DMS79 (cell line): ENCODE results near the gene ZNF469.

Experiments used
- DNase-seq: peaks from one replicate; lab custom pipeline; 2025; lab: John Stamatoyannopoulos, UW

ZNF469 gene

DNA sequence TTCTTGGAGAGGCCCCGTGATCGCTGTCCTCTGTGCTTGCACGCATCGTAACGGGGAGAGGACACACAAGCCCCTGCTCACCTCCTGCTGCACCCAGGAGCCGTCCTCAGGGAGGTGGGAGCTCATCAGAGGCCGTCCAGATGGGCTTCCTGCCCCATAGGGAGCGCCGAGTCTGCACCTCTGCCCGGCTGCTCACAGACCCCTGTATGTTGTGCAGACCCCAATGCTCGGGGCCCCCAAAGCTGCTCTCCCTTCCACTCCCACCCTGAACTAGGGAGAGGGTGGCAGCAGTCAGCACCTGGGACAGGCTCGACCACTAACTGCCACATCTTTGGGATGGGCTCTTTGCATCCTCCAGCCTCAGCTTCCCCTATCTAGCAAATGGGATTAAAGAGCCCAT is 4.4 kb upstream of the ZNF469 start:
- no peak for DNase-seq

DNA sequence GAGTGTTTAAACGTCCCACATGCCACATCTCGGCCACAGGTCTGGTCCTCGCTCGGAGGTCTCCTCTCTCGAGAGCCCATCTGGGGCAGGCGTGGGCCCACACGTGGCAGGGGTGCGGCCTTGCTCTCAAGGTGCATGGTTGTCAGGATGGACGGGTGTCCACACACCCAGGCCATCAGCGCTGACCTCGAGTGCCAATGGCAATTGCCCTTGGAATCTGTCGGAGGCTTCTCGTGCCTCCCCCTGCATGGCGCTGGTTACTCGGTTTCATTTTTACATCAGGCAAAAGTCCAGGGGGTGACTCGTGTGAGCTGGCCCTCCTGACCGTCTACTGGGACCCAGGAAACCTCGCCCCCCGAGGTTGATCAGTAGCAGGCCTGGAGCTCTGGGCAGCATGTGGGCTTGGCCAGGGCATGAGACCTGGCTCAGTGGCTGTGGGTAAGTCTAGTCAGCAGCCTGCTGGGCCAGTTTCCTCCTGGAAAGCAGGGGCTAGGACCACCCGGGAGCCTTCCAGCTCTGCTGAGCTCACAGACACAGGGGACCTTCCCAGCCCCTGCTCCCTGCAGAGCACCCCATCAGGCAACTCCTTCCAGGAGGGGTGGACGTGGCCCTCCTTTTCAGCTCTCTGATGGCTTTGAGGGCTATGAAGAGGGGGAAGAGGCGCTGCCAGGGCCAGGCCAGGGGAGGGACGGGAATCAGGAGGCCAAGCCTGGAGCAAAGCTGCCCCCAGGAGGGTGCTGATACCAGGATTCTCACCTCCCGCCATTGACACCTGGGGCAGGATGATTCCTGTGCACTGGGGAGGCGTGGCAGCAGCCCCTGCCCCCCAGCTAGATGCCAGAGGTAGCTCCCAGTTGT is 3.7 kb upstream of the ZNF469 start:
- no peak for DNase-seq

- DNase-seq: no peak
Observed at GRCh38 chr16:88379694-88380040, 3.1 kb upstream of the ZNF469 start.

- DNase-seq: no peak
Observed at GRCh38 chr16:88380099-88380498, 2.7 kb upstream of the ZNF469 start.

- DNase-seq: no peak
Observed at GRCh38 chr16:88380619-88381018, 2.1 kb upstream of the ZNF469 start.

DNA sequence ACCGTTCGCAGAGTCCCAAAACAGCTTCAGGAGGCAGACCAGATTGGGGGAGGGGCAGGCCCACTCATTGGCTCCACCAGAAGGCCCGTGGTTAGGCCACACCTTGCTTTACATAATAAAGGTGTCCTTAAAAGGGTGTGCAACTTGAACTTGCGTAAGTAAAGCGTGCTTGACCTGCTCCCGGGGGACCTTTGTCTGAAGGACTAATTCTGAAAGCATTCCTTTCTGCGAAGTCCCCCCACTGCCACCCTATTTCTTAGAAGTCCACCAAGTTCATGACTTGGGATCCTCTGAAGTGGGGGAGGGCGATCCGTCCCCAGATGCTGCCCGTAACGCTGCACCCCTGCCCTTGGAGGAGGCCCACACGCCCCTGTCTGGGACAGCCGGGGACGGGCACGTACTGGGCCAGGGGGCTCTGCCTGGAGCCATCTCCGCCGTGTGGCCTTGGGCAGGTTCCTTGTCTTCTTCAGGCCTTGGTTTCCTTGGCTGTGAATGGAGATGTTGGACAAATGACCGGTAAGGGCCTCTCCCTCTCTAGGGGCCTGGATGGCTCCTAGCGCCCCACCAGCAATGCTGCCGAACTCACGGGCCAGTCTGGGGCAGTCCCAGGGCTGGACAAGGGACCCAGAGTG is 823 bp upstream of the ZNF469 start:
- DNase-seq: no peak

DNA sequence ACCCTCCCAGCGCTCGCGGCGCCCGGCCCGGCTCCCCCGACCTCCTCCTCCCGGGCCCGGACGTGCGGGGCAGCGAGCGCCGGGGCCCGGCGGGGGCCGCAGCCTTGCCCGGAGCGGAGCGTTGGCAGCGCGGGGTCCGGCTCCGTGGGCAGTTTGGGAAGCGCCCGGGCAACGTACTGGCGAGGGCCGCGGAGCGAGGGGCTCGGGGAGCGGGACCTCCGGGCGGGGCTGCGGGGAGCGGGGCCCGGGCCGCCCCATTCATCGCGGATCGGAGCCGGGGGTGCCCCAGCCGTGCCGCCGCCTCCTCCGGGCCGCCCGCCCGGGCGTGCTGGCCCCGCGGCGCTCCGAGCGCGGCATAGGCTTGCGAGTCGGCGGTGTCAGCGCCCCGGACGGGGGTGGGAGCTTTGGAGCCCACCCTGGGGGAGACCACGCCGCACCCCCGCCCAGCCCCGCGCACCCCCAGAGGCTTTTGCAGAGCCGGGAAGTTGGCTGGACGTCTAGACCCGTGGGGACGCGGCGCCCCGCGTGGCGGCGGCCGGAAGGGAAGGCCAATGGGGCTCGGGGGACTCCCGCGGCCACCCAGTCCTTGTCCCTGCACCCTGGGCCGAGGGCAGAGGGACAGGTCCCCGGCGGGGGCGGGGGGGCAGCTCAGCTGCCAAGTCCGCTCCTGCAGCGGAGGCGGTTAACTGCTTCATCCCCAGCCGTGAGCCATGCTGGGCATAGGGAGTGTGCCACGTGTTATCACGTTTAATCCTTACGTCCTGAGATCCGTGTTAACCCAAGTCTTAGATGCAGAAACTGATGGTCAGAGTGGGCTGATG is 852 bp downstream of the ZNF469 start:
- DNase-seq: no peak

- DNase-seq: no peak
Observed at GRCh38 chr16:88384222-88385111, 1.7 kb downstream of the ZNF469 start.

- DNase-seq: no peak
Observed at GRCh38 chr16:88385112-88385594, 2.4 kb downstream of the ZNF469 start.

DNA sequence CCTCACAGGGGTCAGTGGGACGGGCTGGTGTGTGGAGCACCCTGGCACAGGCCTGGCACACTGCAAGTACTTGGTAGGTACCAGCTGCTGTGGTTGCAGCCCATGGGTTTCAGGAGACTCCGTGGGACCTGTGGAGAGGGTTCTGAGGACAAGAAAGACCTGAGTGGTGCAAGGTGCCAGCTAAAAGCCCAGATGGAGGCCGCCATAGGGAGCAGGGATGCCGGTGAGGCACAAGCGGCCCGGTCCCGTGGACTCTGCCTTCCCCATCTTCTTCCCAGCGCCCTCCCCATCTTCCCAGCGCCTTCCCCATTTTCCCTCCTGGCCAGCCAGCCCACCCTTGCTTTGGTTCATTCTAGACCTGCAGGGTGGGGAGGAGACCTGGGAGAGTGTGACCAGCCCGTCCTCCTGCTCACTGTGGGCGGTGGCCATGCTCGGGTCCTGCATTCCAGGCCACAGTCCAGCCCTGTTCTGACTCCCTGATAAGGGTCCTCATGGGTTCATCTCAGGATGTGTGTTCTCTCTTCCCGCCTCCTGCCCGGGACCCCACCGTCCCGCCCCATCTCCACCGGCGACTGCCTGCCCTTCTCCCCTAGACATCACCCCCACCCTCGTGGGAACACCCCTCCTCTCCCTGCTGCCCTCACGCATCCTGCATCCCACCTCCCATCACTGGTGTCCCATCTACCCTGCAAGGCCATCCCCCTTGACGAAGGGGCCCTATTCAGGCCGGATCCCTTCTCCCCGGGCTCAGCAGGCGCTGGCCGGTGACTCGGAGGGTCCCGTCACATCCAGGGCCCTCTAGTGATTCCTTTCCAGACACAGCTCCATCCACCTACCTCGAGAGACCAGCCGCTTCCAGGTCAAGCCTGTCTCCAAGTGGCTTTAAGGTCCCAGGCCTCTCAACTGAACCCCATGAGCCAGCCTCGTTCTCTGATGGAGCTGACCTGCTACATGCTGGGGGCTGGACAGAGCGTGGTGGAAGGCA is 3.4 kb downstream of the ZNF469 start:
- DNase-seq: no peak

DNA sequence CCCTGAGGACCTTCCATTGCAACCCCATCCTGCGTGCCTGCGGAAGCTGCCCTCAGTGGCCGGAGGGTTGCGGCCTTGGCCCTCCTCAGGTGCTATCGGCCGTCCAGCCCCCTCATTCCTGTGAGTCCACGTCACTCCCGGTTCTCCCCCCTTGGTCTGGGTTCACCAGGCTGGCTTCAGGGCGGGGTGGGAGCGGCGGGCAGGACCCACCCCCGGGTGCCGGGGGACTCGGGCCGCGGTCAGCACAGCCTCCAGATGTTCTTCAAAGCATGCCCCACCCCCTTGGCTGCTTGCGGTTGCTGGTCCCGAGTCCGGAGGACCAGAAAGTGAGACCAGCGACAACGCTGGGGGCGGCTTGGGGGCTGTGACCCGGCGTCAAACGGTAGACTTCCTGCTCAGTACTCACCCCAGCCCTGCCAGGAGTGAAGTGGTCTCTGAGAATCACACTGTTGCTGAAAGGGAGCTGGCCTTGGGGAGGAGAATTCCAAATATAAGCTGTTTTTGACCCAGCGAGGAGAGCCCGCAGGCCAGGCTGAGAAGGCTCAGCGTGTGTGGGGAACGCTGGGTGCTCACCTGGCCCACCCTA is 4.5 kb downstream of the ZNF469 start:
- no peak for DNase-seq

DNA sequence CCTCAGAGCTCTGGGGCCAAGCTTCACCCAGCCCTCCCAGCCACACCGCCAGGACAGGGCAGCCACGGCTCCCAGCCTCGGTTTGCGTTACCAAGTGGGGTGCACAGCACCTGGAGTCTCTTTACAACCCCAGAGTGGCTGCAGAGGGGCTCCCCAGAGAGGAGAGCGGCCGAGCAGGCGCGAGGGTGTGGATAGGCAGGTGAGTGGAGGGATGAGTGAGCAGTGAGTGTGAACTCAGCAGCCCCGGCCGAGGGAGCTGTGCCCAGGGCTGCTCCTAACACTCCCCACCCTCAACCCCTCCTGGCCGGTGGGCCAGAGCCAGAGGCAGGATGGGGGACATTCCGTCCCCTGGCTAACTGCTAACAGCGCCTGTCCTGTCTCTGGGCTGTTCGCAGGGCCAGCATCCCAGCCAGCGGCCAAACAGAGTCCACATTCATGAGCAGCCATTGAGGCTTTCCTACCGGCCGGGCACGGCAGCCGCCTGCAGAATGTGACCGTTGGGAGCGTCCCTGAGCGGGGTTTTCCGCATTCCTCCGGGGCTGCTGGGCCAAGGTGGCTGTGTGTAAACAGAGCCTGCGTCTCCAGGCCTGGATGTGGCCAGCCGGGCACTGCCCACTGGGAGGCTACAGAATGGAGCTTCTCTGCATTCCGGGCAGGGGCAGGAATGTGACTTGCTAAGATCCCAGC is 5.3 kb downstream of the ZNF469 start:
- no peak for DNase-seq

DNA sequence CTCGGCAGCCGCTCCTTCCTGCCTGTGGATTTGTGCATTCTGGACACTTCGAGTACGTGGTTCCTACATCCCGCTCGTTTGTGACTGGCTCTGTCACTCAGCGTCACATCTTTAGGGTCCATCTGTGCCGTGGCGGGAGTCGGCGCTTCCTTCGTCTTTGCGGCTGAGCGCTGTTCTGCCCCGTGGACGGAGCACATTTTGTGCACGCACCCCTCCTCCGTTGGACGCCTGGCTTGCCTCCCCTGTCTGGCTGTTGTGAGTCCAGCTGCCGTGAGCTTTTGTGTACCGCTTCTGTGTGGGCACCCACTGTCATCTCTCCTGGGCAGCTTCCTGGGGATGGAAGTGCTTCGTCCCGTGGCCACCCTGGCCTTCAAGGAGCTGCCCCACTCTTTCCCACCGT is 6.4 kb downstream of the ZNF469 start:
- DNase-seq: no peak

DNA sequence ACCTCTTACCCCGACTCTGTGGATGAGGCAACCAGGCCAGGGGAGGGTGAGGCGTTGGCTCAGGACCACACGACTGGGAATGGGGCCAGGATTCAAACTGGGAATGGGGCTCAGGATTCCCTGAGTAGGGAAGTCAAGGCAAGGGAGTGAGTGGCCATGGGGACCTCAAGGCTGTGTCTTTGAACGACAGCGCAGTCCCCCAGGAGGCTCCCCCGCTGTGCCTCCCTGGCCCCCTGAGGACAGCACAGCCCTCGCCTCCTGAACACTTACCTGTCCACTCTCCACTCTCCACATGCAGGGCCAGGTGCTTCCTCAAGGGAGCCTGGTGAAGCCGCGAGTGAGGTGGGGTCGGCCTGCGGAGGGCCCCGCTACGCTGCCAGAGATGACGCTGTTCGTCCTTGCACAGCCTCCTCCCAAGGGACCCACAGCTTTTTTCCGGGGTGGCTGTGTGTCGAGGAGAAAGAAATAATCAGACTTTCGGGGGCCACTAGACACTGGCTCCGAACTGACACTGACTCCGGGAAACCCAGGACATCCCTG is 6.9 kb downstream of the ZNF469 start:
- no peak for DNase-seq

DNA sequence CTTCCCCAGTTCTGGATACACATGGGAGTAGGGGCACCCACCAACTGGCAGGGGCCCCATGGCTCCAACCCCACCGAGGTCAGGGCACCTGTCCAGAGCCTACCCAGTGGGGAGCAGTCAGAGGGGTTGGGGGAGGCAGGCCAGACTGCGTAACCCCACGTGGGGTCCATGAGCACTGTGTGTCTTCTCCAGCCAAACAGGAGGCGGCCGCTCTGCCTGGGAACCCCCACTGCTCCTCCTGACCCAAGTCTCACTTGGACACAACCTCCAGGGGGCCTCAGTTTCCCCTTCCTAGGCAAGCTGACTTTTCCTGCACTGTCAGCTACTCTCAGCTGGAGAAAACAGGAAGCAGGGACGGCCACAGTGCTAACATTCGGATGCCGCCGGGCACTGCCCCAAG is 7.5 kb downstream of the ZNF469 start:
- no peak for DNase-seq

- no peak for DNase-seq
Observed at GRCh38 chr16:88390735-88391134, 8.0 kb downstream of the ZNF469 start.

DNA sequence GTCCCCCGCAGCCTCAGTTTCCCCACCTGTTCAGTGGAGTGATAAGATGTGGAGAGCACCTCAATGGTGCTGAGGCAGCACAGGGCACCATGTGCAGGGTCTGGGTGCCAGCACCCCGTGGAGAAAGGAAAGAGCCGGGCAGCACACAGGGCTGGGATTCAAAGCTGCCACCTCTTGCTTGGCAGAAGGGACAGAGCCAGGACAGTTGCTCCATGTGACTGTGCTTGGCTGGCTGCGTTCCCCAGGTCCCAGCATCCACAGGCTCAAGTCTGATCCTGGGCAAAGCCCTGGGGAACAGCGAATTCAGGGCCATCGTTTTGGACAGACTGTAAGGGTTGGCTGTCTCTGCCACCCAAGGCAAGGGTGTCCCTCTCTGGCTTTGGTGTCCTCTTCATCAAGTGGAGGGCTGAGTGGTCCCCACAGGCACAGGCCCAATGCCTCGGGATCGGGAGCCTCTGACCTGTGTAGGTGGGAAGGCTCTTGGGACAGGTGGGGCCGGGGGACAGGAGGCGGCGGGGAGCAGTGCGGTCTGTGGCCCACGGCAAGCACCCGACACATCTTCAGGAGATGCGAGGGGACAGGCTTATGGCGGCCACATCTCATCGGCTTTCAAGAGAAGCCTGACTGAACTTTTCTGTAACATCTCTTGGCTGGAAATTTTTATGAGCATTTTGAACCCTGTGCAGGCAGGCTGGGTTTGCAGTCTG is 8.5 kb downstream of the ZNF469 start:
- DNase-seq: no peak

GRCh38 chr16:88392111-88392510 is 9.4 kb downstream of the ZNF469 start:
- no peak for DNase-seq

GRCh38 chr16:88392616-88393015 is 9.9 kb downstream of the ZNF469 start:
- DNase-seq: no peak
